HEK293 (cell line): ENCODE measurements around the gene BICC1.

Experiments
- CTCF ChIA-PET: fragments of 350-600 bp; formaldehyde crosslinking; extraction: SDS; loops from one replicate; lab custom pipeline; 2021; ENCODE audit warnings: antibody characterized with exemption; lab: Yijun Ruan, JAX
- POLR2A ChIA-PET: fragments of 300-600 bp; formaldehyde crosslinking; extraction: SDS; loops from one replicate; lab custom pipeline; 2020; ENCODE audit warnings: antibody characterized with exemption, inconsistent platforms; lab: Yijun Ruan, JAX
- H3K27ac ChIP-seq: fragments of 200-500 bp; sonication (Bioruptor generic); 2 replicates; pipeline ENCODE4 v1.5.1; 2014; ENCODE audit warnings: low read depth, low read length, control low read depth, inconsistent platforms; ENCODE audit errors: extremely low read depth
- H3K36me3 ChIP-seq, 2 experiments: fragments of 200-500 bp in 1 of 2; sonication (Bioruptor generic) in 1 of 2; 1 replicate in 1 of 2; 2 replicates in 1 of 2; pipeline ENCODE4 v1.5.1; 2014 to 2017; ENCODE audit warnings: inconsistent platforms in 2 of 2, low read length in 2 of 2; ENCODE audit not compliant: control insufficient read depth in 2 of 2, insufficient read depth in 1 of 2
- H3K4me1 ChIP-seq: fragments of 200-500 bp; sonication (Bioruptor generic); 2 replicates; pipeline ENCODE4 v1.5.1; 2014; ENCODE audit warnings: mild to moderate bottlenecking, low read length, inconsistent platforms; ENCODE audit not compliant: control insufficient read depth, insufficient read depth
- H3K4me3 ChIP-seq: 2 replicates; pipeline ENCODE4 v1.5.1; 2011; ENCODE audit warnings: low read depth, mild to moderate bottlenecking, control low read depth, low read length, moderate library complexity
- H3K9me3 ChIP-seq: fragments of 200-500 bp; sonication (Bioruptor generic); 2 replicates; pipeline ENCODE4 v1.5.1; 2014; ENCODE audit warnings: low read depth, low read length, inconsistent platforms; ENCODE audit not compliant: control insufficient read depth, insufficient read depth
- KLF8 ChIP-seq: fragments of 450-650 bp; formaldehyde crosslinking; IDR thresholded peaks from 2 replicates; pipeline ENCODE4 v1.5.1; 2016; ENCODE audit warnings: missing biosample characterization, missing genetic modification characterization
- PATZ1 ChIP-seq: fragments of 450-650 bp; formaldehyde crosslinking; IDR thresholded peaks from 2 replicates; pipeline ENCODE4 v1.5.1; 2016; ENCODE audit warnings: missing biosample characterization, missing genetic modification characterization
- PBX3 ChIP-seq: sonication (generic); formaldehyde crosslinking; IDR thresholded peaks from 2 replicates; pipeline ENCODE4 v1.8.1; 2022; ENCODE audit warnings: mild to moderate bottlenecking, moderate library complexity, missing genetic modification reagents
- PRDM4 ChIP-seq: fragments of 450-650 bp; formaldehyde crosslinking; IDR thresholded peaks from 2 replicates; pipeline ENCODE4 v1.5.1; 2017; ENCODE audit warnings: missing biosample characterization, missing genetic modification characterization
- SP7 ChIP-seq: fragments of 450-650 bp; formaldehyde crosslinking; IDR thresholded peaks from 2 replicates; pipeline ENCODE4 v1.5.1; 2016; ENCODE audit warnings: missing biosample characterization, missing genetic modification characterization
- ZBTB1 ChIP-seq: fragments of 450-650 bp; formaldehyde crosslinking; IDR thresholded peaks from 2 replicates; pipeline ENCODE4 v1.5.1; 2016; ENCODE audit warnings: missing biosample characterization, missing genetic modification characterization
- ZFP41 ChIP-seq: fragments of 450-650 bp; formaldehyde crosslinking; IDR thresholded peaks from 2 replicates; pipeline ENCODE4 v1.5.1; 2016; ENCODE audit warnings: missing biosample characterization, missing genetic modification characterization, borderline replicate concordance
- ZFP69B ChIP-seq: fragments of 450-650 bp; formaldehyde crosslinking; IDR thresholded peaks from 2 replicates; pipeline ENCODE4 v1.5.1; 2016; ENCODE audit warnings: missing biosample characterization, missing genetic modification characterization
- ZNF133 ChIP-seq: fragments of 450-650 bp; formaldehyde crosslinking; IDR thresholded peaks from 2 replicates; pipeline ENCODE4 v1.5.1; 2016; ENCODE audit warnings: missing biosample characterization, missing genetic modification characterization
- ZNF488 ChIP-seq: fragments of 450-650 bp; formaldehyde crosslinking; IDR thresholded peaks from 2 replicates; pipeline ENCODE4 v1.5.1; 2016; ENCODE audit warnings: missing biosample characterization, missing genetic modification characterization
- ZNF571 ChIP-seq: fragments of 450-650 bp; formaldehyde crosslinking; IDR thresholded peaks from 2 replicates; pipeline ENCODE4 v1.5.0; 2017; ENCODE audit warnings: missing biosample characterization, missing genetic modification characterization
- ZNF692 ChIP-seq: fragments of 450-650 bp; formaldehyde crosslinking; IDR thresholded peaks from 2 replicates; pipeline ENCODE4 v1.5.1; 2016; ENCODE audit warnings: missing biosample characterization, missing genetic modification characterization
- ZNF843 ChIP-seq: fragments of 450-650 bp; formaldehyde crosslinking; IDR thresholded peaks from 2 replicates; pipeline ENCODE4 v1.5.1; 2016; ENCODE audit warnings: missing biosample characterization, missing genetic modification characterization
- TF ChIP-seq, protein P1 (sequence below): fragments of 450-650 bp; formaldehyde crosslinking; IDR thresholded peaks from 2 replicates; pipeline ENCODE4 v1.5.1; 2016; ENCODE audit warnings: missing biosample characterization, missing genetic modification characterization
- TF ChIP-seq, protein P2 (sequence below): fragments of 450-650 bp; formaldehyde crosslinking; IDR thresholded peaks from 2 replicates; pipeline ENCODE4 v1.5.1; 2016; ENCODE audit warnings: missing biosample characterization, missing genetic modification characterization
- TF ChIP-seq, protein P3 (sequence below): fragments of 450-650 bp; formaldehyde crosslinking; IDR thresholded peaks from 2 replicates; pipeline ENCODE4 v1.5.1; 2016; ENCODE audit warnings: missing biosample characterization, missing genetic modification characterization
- TF ChIP-seq, protein P4 (sequence below): fragments of 450-650 bp; formaldehyde crosslinking; IDR thresholded peaks from 2 replicates; pipeline ENCODE4 v1.5.1; 2016; ENCODE audit warnings: missing biosample characterization, missing genetic modification characterization

Gene BICC1

DNA sequence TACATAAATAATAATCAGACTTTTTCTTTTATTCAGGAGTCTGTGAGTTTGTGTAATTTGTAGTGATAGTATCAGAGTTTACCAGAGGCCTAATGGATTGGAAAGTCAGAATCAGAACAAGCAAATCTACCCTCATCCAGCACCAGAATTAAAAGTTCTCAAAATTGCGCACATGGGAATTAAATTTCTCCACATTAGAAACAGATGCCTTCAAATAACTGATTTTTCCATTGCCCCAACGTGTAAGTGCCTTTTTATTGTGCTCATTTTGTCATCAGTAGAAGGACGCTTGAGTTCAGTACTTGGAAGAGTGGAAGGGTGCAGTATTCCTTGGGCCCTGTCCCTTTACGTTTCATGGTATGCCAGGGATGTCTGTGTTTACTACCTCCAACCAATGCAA lies 32.8 kb downstream of the BICC1 start:
- Histone ChIP-seq H3K9me3 (no peaks in the 10 kb centered on the region), H3K36me3 (no peaks in the 10 kb centered on the region), H3K27ac (no peak overlapping the region), H3K4me3 (no peak overlapping the region)
- POLR2A ChIA-PET: no interaction called here
- TF ChIP-seq, protein P1, sequence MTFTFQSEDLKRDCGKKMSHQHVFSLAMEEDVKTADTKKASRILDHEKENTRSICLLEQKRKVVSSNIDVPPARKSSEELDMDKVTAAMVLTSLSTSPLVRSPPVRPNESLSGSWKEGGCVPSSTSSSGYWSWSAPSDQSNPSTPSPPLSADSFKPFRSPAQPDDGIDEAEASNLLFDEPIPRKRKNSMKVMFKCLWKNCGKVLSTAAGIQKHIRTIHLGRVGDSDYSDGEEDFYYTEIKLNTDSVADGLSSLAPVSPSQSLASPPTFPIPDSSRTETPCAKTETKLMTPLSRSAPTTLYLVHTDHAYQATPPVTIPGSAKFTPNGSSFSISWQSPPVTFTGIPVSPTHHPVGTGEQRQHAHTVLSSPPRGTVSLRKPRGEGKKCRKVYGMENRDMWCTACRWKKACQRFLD: no peak
- no peak for TF ChIP-seq PATZ1 (tag by site-specific recombination)
- TF ChIP-seq ZNF488 (tag by site-specific recombination): no peak
- TF ChIP-seq PBX3 (CRISPR knock-in tag): no peak
- TF ChIP-seq ZNF133 (tag by site-specific recombination): no peak
- TF ChIP-seq ZFP69B (tag by site-specific recombination): no peak
- no peak for TF ChIP-seq KLF8 (tag by site-specific recombination)
- no peak for TF ChIP-seq ZFP41
- TF ChIP-seq, protein P2, sequence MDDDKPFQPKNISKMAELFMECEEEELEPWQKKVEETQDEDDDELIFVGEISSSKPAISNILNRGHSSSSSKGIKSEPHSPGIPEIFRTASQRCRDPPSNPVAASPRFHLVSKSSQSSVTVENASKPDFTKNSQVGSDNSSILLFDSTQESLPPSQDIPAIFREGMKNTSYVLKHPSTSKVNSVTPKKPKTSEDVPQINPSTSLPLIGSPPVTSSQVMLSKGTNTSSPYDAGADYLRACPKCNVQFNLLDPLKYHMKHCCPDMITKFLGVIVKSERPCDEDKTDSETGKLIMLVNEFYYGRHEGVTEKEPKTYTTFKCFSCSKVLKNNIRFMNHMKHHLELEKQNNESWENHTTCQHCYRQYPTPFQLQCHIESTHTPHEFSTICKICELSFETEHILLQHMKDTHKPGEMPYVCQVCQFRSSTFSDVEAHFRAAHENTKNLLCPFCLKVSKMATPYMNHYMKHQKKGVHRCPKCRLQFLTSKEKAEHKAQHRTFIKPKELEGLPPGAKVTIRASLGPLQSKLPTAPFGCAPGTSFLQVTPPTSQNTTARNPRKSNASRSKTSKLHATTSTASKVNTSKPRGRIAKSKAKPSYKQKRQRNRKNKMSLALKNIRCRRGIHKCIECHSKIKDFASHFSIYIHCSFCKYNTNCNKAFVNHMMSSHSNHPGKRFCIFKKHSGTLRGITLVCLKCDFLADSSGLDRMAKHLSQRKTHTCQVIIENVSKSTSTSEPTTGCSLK (tag by site-specific recombination): no peak
- no peak for TF ChIP-seq PRDM4 (tag by site-specific recombination)
- TF ChIP-seq SP7 (tag by site-specific recombination): no peak
- no peak for TF ChIP-seq ZNF843
- no peak for TF ChIP-seq ZNF692 (tag by site-specific recombination)
- TF ChIP-seq, protein P3, sequence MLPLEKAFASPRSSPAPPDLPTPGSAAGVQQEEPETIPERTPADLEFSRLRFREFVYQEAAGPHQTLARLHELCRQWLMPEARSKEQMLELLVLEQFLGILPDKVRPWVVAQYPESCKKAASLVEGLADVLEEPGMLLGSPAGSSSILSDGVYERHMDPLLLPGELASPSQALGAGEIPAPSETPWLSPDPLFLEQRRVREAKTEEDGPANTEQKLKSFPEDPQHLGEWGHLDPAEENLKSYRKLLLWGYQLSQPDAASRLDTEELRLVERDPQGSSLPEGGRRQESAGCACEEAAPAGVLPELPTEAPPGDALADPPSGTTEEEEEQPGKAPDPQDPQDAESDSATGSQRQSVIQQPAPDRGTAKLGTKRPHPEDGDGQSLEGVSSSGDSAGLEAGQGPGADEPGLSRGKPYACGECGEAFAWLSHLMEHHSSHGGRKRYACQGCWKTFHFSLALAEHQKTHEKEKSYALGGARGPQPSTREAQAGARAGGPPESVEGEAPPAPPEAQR: no peak
- no peak for TF ChIP-seq ZNF571 (tag by site-specific recombination)
- no peak for TF ChIP-seq ZBTB1
- TF ChIP-seq, protein P4, sequence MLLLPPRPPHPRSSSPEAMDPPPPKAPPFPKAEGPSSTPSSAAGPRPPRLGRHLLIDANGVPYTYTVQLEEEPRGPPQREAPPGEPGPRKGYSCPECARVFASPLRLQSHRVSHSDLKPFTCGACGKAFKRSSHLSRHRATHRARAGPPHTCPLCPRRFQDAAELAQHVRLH (tag by site-specific recombination): no peak
- TF ChIP-seq, all 188 proteins: peak for 0
- CTCF ChIA-PET: no interaction called here
- no peaks in the 10 kb centered on the region for H3K4me1 ChIP-seq
